ENCODE results near the gene AMPH.
"Not testable (repeated sequence)": the region's sequence is repeated elsewhere in the genome, so short reads cannot be mapped to it uniquely, and the experiment has no call there.

The AMPH gene

GRCh38 chr7:38385682-38386081 is 245.5 kb downstream of the AMPH start:
- no peak for DNase-seq

GRCh38 chr7:38383281-38383680 is 247.9 kb downstream of the AMPH start:
- DNase-seq: no peak

- DNase-seq: no peak
These were observed 248.5 kb downstream of the AMPH start for GRCh38 chr7:38382684-38383083.

- DNase-seq: no peak
These were observed 255.7 kb downstream of the AMPH start for GRCh38 chr7:38375453-38375852.

- peak; percentile 74 for DNase-seq
These were observed 256.7 kb downstream of the AMPH start for GRCh38 chr7:38374507-38374906.

- DNase-seq: no peak
These were observed 258.0 kb downstream of the AMPH start for GRCh38 chr7:38373155-38373554.

- no peak for DNase-seq
These were observed 258.9 kb downstream of the AMPH start for GRCh38 chr7:38372290-38372689.

- DNase-seq: peak; percentile 84
These were observed 261.2 kb downstream of the AMPH start for GRCh38 chr7:38369816-38370493.

- DNase-seq: peak; percentile 83
These were observed 263.0 kb downstream of the AMPH start for GRCh38 chr7:38368191-38368605.

GRCh38 chr7:38367301-38367890 is 263.8 kb downstream of the AMPH start:
- peak; percentile 41 for DNase-seq

- peak; percentile 82 for DNase-seq
These were observed 267.8 kb downstream of the AMPH start for GRCh38 chr7:38363379-38363778.

GRCh38 chr7:38362611-38363237 is 268.4 kb downstream of the AMPH start:
- DNase-seq: peak; percentile 65

- DNase-seq: no peak
These were observed 270.4 kb downstream of the AMPH start for GRCh38 chr7:38360776-38361175.

- peak; percentile 87 for DNase-seq
These were observed 272.0 kb downstream of the AMPH start for GRCh38 chr7:38359071-38359601.

GRCh38 chr7:38358273-38358831 is 272.8 kb downstream of the AMPH start:
- DNase-seq: peak; percentile 59

- DNase-seq: peak; percentile 76
These were observed 276.8 kb downstream of the AMPH start for GRCh38 chr7:38354271-38354851.

- DNase-seq: peak; percentile 57
These were observed 277.7 kb downstream of the AMPH start for GRCh38 chr7:38353431-38353881.

GRCh38 chr7:38351601-38352000 is 279.6 kb downstream of the AMPH start:
- no peak for DNase-seq

GRCh38 chr7:38350777-38351176 is 280.4 kb downstream of the AMPH start:
- DNase-seq: not testable (repeated sequence)

GRCh38 chr7:38349869-38350583 is 281.1 kb downstream of the AMPH start:
- DNase-seq: peak; percentile 78

GRCh38 chr7:38349126-38349795 is 281.9 kb downstream of the AMPH start:
- peak; percentile 41 for DNase-seq

Data from CD4-positive, alpha-beta T cell treated with Interleukin-10 for 1 hour (primary cell).